ENCODE results near the gene DNAH11.
A peak's percentile ranks its signal among the peaks of the same experiment; 100 is the strongest.

DNAH11 gene, protein sequence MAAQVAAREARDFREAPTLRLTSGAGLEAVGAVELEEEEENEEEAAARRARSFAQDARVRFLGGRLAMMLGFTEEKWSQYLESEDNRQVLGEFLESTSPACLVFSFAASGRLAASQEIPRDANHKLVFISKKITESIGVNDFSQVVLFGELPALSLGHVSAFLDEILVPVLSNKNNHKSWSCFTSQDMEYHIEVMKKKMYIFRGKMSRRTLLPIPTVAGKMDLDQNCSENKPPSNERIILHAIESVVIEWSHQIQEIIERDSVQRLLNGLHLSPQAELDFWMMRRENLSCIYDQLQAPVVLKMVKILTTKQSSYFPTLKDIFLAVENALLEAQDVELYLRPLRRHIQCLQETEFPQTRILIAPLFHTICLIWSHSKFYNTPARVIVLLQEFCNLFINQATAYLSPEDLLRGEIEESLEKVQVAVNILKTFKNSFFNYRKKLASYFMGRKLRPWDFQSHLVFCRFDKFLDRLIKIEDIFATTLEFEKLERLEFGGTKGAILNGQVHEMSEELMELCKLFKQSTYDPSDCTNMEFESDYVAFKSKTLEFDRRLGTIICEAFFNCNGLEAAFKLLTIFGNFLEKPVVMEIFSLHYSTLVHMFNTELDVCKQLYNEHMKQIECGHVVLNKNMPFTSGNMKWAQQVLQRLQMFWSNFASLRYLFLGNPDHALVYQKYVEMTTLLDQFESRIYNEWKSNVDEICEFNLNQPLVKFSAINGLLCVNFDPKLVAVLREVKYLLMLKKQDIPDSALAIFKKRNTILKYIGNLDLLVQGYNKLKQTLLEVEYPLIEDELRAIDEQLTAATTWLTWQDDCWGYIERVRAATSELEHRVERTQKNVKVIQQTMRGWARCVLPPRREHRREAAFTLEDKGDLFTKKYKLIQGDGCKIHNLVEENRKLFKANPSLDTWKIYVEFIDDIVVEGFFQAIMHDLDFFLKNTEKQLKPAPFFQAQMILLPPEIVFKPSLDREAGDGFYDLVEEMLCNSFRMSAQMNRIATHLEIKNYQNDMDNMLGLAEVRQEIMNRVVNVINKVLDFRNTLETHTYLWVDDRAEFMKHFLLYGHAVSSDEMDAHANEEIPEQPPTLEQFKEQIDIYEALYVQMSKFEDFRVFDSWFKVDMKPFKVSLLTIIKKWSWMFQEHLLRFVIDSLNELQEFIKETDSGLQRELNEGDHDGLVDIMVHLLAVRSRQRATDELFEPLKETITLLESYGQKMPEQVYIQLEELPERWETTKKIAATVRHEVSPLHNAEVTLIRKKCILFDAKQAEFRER (N-terminal part only)

DNA sequence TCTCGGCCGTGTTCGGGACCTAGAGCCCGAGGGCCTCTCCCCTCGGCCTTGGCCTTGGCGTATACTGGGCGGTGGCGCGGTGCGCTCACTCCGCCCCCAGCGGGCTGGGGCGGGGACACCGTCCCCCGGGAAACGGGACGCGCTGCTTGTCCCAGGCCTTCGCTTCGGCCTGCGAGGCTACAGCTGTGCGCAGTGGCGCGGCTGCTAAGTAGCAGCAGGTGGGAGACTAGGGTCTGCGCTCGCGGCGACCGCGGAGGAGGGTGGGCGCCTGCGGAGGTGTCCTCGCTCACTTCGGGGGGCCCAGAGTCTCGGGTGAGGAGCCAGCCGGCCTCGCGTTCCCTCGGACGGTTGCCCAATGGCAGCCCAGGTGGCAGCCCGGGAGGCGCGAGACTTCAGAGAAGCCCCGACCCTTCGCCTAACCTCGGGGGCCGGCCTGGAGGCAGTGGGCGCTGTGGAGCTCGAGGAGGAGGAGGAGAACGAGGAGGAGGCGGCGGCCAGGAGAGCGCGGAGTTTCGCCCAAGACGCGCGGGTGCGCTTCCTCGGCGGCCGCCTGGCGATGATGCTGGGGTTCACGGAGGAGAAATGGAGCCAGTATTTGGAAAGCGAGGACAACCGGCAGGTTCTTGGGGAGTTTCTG is at the start of gene DNAH11:
Gene DNAH11 (plus strand): TSS at position 149 of the 637 bp plus-strand sequence. CDS start 207 bp downstream, at position 356.
- H3K4me3 ChIP-seq (ENCODE audit: low read depth, low read length) = peak within 1 kb of the TSS; percentile 72
- H3K27me3 ChIP-seq (ENCODE audit: control insufficient read depth, insufficient read depth, low read length) = peaks cover 26% of the 10 kb centered on the region
- H3K9ac ChIP-seq (ENCODE audit: low read depth, low read length) = peak within 1 kb of the TSS; percentile 38
- no peaks in the 10 kb centered on the region for H3K9me3 ChIP-seq (ENCODE audit: control insufficient read depth, insufficient read depth, low read length)
- H3K36me3 ChIP-seq (ENCODE audit: control insufficient read depth, insufficient read depth, low read length) = no peaks in the 10 kb centered on the region
- peaks cover 17% of the 10 kb centered on the region for H3K4me1 ChIP-seq (ENCODE audit: control insufficient read depth, insufficient read depth, low read length)

DNA sequence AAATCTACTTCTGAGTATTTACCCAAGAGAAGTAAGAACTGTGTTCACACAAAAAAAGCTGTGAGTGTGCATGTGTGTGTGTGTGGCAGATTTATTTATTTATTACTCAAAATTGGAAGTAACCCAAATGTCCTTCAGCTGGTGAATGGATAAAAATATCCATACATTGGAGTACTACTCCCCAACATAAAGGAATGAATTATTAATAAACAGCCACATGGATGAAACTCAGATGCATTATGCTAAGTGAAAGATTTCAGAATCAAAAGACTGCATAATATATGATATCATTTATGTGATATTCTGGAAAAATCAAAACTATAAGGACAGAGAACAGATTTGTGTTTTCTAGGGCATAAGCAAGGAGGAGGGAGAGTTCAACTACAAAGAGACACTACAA is 47.1 kb upstream of the DNAH11 start:
- Histone ChIP-seq H3K4me1 (ENCODE audit: control insufficient read depth, insufficient read depth, low read length) (no peaks in the 10 kb centered on the region), H3K4me3 (ENCODE audit: low read depth, low read length) (no peak overlapping the region), H3K36me3 (ENCODE audit: control insufficient read depth, insufficient read depth, low read length) (no peaks in the 10 kb centered on the region), H3K27me3 (ENCODE audit: control insufficient read depth, insufficient read depth, low read length) (no peaks in the 10 kb centered on the region), H3K9ac (ENCODE audit: low read depth, low read length) (no peak overlapping the region), H3K9me3 (ENCODE audit: control insufficient read depth, insufficient read depth, low read length) (no peaks in the 10 kb centered on the region)

DNA sequence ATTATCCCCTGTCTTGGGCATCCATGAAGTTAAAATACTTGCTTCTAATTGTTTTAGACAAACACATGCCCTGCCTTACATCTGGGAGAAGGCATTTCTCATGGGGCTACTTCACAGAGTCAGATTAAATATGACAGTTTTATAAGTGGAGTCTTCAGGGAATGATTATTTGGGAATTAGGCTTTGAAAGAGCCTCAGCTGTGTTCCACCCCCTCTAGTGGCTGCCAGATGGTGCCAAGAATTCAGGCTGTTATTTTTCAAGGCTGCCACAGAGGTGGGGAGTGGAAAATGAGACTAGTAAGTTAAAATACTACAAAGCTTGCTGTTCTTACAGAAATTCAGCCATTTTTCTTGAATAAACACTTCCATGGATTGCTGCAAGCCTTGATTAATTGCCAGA is 45.8 kb upstream of the DNAH11 start:
- Histone ChIP-seq H3K36me3 (ENCODE audit: control insufficient read depth, insufficient read depth, low read length) (no peaks in the 10 kb centered on the region), H3K4me1 (ENCODE audit: control insufficient read depth, insufficient read depth, low read length) (no peaks in the 10 kb centered on the region), H3K9ac (ENCODE audit: low read depth, low read length) (no peak overlapping the region), H3K27me3 (ENCODE audit: control insufficient read depth, insufficient read depth, low read length) (no peaks in the 10 kb centered on the region), H3K4me3 (ENCODE audit: low read depth, low read length) (no peak overlapping the region), H3K9me3 (ENCODE audit: control insufficient read depth, insufficient read depth, low read length) (no peaks in the 10 kb centered on the region)

DNA sequence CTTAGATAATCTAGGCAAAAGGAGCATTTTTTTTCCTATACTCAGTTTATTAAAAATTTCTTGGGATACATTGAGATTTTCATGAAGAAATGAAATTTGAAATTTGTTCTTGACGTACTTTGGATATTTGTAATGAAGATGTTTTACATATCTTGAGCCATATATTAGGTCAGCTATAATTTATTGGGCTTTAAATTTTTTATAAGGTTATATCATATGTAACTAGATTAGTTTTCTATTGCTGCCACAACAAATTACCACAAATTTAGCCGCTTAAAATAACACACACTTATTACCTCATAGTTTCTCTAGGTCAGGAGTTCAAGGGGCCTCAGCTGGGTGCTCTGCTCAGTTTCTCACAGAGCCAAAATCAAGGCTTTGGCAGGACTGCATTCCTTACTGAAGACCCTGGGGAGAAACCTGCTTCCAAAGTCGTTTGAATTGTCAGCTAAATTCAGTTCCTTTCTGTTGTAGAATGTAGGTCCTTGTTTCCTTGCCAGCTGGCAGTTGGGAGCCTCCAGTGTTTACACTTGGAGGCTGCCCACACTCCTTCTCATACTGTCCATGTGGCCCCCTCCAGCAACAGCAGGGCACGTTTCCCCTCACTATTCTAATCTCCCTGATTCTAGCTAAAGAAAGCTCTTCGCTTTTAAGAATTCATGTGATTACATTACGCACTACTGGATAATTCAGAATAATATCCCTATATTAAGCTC is 42.6 kb upstream of the DNAH11 start:
- H3K27me3 ChIP-seq (ENCODE audit: control insufficient read depth, insufficient read depth, low read length) = no peaks in the 10 kb centered on the region
- no peaks in the 10 kb centered on the region for H3K9me3 ChIP-seq (ENCODE audit: control insufficient read depth, insufficient read depth, low read length)
- H3K4me3 ChIP-seq (ENCODE audit: low read depth, low read length) = no peak overlapping the region
- H3K36me3 ChIP-seq (ENCODE audit: control insufficient read depth, insufficient read depth, low read length) = no peaks in the 10 kb centered on the region
- H3K9ac ChIP-seq (ENCODE audit: low read depth, low read length) = no peak overlapping the region
- no peaks in the 10 kb centered on the region for H3K4me1 ChIP-seq (ENCODE audit: control insufficient read depth, insufficient read depth, low read length)

DNA sequence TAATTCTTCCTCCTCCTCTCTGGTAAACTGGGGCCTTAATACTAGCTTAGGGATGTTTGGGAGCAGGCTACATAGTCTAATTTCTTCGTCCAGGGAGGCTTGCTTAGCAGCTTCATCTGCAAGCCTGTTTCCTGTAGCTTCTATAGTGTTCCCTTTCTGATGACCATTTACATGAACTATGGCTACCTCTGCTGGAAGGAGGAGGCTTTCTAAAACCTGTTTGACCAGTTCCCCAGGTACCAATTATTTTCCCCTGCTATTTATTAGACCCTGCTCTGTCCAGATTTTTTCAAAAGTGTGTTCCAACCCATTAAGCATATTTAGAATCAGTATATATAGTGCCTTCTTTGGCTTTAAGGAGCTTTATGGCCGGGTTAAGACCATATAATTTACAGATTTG is 38.8 kb upstream of the DNAH11 start:
- Histone ChIP-seq H3K36me3 (ENCODE audit: control insufficient read depth, insufficient read depth, low read length) (no peaks in the 10 kb centered on the region), H3K4me1 (ENCODE audit: control insufficient read depth, insufficient read depth, low read length) (no peaks in the 10 kb centered on the region), H3K9me3 (ENCODE audit: control insufficient read depth, insufficient read depth, low read length) (no peaks in the 10 kb centered on the region), H3K9ac (ENCODE audit: low read depth, low read length) (no peak overlapping the region), H3K27me3 (ENCODE audit: control insufficient read depth, insufficient read depth, low read length) (no peaks in the 10 kb centered on the region), H3K4me3 (ENCODE audit: low read depth, low read length) (no peak overlapping the region)

DNA sequence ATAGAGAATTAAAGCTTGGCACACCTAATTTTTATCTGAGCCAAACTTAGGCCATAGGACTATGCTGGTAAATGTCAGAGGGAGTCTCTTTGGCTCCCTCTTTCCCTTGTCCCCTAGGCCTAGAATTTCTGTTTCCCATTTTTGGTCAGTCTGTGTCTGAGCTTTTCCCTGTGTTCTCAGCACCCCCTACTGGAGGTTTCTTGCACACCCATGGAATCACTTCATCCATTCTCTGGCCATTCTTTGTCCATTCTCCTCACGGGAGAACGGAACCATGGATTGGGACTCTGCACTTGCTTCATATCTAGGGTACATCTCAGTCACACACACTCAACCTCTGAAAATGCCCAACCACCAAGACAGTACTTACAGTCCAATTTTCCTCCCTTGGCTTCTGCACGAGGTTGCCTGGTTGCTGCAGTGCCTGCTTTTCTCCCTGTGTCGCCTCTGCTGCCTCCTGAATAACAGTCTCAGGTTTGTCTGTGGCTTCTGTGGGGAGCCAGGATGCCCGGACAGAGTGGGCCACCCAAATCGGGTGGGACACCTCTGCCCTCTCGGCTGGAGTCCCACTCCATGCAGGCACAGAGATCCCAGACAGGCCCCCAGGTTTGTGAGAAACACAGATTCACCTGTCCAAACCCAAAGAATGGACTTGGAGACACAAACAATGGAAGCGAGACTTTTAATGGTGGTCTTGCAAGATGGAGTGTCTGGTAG is 35.1 kb upstream of the DNAH11 start:
- no peak overlapping the region for H3K9ac ChIP-seq (ENCODE audit: low read depth, low read length)
- no peaks in the 10 kb centered on the region for H3K27me3 ChIP-seq (ENCODE audit: control insufficient read depth, insufficient read depth, low read length)

DNA sequence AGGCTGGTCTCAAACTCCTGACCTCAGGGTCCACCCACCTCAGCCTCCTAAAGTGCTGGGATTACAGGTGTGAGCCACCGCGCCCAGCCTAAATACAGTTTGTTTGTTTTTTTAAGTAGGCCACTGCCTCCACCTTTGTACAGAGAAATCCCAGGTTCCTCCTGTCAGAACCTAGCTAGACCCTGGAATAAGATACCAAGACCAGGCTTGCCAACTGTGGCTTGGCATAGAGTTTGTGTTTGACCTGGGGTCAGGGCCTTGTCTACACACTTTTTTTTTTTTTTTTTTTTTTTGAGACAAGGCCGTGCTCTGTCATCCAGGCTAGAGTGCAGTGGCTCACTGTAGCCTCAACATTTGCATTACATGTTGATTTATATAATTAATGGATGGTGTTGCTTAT is 34.3 kb upstream of the DNAH11 start:
- Histone ChIP-seq H3K9me3 (ENCODE audit: control insufficient read depth, insufficient read depth, low read length) (no peaks in the 10 kb centered on the region), H3K36me3 (ENCODE audit: control insufficient read depth, insufficient read depth, low read length) (no peaks in the 10 kb centered on the region), H3K27me3 (ENCODE audit: control insufficient read depth, insufficient read depth, low read length) (no peaks in the 10 kb centered on the region), H3K4me3 (ENCODE audit: low read depth, low read length) (no peak overlapping the region), H3K9ac (ENCODE audit: low read depth, low read length) (no peak overlapping the region), H3K4me1 (ENCODE audit: control insufficient read depth, insufficient read depth, low read length) (no peaks in the 10 kb centered on the region)

More for the DNA sequence above, 35.1 kb upstream of the DNAH11 start:
- H3K4me1 ChIP-seq (ENCODE audit: control insufficient read depth, insufficient read depth, low read length) = no peaks in the 10 kb centered on the region
- H3K4me3 ChIP-seq (ENCODE audit: low read depth, low read length) = no peak overlapping the region
- H3K9me3 ChIP-seq (ENCODE audit: control insufficient read depth, insufficient read depth, low read length) = no peaks in the 10 kb centered on the region
- no peaks in the 10 kb centered on the region for H3K36me3 ChIP-seq (ENCODE audit: control insufficient read depth, insufficient read depth, low read length)

DNA sequence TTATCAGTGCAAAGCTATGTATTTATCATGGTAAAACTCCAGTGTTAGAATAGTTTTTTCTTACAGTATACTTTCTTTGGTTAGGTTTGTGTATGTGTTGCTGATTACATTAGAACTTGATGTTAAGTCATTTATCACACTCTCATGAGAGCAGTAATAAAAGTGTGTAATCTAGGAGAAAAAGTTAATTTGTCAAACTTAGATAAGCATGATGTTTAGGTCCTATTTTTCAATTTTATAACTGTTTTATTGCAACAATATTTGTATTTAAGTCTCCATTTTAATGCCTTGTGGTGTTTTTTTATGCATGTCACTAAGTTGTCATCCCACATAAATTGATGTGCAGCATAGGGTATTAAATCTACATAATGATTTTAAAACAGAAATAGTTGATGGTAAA is 28.8 kb upstream of the DNAH11 start:
- Histone ChIP-seq H3K9me3 (ENCODE audit: control insufficient read depth, insufficient read depth, low read length) (no peaks in the 10 kb centered on the region), H3K27me3 (ENCODE audit: control insufficient read depth, insufficient read depth, low read length) (no peaks in the 10 kb centered on the region), H3K9ac (ENCODE audit: low read depth, low read length) (no peak overlapping the region), H3K36me3 (ENCODE audit: control insufficient read depth, insufficient read depth, low read length) (no peaks in the 10 kb centered on the region), H3K4me1 (ENCODE audit: control insufficient read depth, insufficient read depth, low read length) (no peaks in the 10 kb centered on the region), H3K4me3 (ENCODE audit: low read depth, low read length) (no peak overlapping the region)

DNA sequence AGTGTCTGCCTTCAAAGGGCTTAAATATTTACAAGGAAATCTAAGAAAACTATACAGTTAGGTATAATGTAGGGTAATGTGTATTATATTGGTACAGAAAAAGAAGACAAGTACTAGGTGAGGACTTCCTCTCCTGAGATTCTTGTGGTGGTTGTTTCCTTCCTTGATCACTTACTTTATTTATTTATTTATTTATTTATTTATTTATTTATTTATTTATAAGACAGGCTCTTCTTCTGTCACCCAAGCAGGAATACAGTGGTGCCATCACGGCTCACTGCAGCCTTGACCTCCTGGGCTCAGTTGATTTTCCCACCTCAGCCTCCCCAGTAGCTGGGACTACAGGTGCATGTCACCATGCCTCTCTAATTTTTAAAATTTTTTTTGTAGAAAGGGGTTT is 18.2 kb upstream of the DNAH11 start:
- no peak overlapping the region for H3K9ac ChIP-seq (ENCODE audit: low read depth, low read length)
- peaks cover 11% of the 10 kb centered on the region for H3K9me3 ChIP-seq (ENCODE audit: control insufficient read depth, insufficient read depth, low read length)
- H3K36me3 ChIP-seq (ENCODE audit: control insufficient read depth, insufficient read depth, low read length) = no peaks in the 10 kb centered on the region
- no peaks in the 10 kb centered on the region for H3K27me3 ChIP-seq (ENCODE audit: control insufficient read depth, insufficient read depth, low read length)
- H3K4me3 ChIP-seq (ENCODE audit: low read depth, low read length) = no peak overlapping the region
- H3K4me1 ChIP-seq (ENCODE audit: control insufficient read depth, insufficient read depth, low read length) = no peaks in the 10 kb centered on the region

DNA sequence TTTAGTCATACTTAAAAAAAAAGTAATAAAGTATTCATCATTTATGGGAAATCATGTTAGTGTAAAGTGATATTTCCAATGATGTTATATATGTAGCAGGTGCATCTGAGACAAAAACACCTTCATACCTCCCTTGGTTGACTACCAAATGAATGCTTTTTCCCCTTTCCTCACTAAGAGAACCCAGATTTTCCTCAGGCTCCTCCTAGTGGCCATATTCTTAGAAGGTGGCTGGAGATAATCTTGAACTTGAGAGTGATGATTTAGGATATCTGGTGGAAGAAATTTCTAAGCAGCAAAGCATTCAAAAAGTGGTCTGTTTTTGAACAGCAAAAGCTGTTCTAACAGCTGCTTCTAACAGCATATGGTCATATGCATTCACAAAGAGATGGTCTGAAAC is 16.8 kb upstream of the DNAH11 start:
- Histone ChIP-seq H3K4me1 (ENCODE audit: control insufficient read depth, insufficient read depth, low read length) (no peaks in the 10 kb centered on the region), H3K9ac (ENCODE audit: low read depth, low read length) (no peak overlapping the region), H3K27me3 (ENCODE audit: control insufficient read depth, insufficient read depth, low read length) (no peaks in the 10 kb centered on the region), H3K9me3 (ENCODE audit: control insufficient read depth, insufficient read depth, low read length) (peaks cover 11% of the 10 kb centered on the region), H3K36me3 (ENCODE audit: control insufficient read depth, insufficient read depth, low read length) (no peaks in the 10 kb centered on the region), H3K4me3 (ENCODE audit: low read depth, low read length) (no peak overlapping the region)

All from iPS-15b (cell line).